ENCODE measurements around the gene SYT2. TPM values are rescaled to one million over a fixed set of nuclear protein-coding genes. Genes with fewer than 3 reads are reported as not detected.
"Not testable (repeated sequence)": the region's sequence is repeated elsewhere in the genome, so short reads cannot be mapped to it uniquely, and the experiment has no call there.

The SYT2 gene
- polyA plus RNA-seq, 2 donors, result 0.01 to 0.04 TPM

DNA sequence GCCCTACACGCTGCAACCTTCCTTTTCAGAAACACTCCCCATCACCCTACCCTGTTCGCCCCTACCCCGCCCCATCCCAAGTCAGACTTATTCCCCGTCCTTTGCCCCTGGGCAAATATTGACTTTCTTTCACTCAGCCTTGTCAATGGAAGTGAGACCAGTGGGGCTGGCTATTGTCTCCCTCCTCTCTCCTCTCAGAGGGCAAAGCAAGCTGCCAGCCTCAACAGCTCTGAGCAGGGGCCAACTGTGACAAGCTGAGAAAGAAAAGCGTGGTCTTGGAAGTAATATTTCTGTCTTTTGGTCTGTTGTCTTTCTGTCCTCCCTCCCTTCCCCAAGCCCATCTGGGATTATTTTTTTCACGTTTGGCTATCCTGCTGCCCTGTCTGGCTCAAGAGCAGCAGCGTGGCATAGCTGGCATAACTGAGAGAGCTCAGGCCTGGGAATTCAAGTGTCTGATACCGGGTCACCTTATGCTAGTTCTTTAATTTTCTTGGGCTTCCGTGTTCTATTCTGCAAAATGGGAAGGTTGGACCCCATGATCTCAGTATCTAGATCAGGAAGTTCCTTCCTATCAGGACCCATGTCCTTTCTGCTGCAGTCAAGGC, 71.5 kb downstream of the SYT2 start:
- Histone ChIP-seq H3K27me3 (ENCODE audit: control insufficient read depth in 1 of 2, insufficient read depth in 2 of 2, low read length in 2 of 2) (peaks cover 0 to 17% of the 10 kb centered on the region in 2 donors), H3K4me1 (ENCODE audit: control insufficient read depth in 2 of 2, insufficient read depth in 2 of 2, low read length in 1 of 2) (peaks cover 0 to 10% of the 10 kb centered on the region in 2 donors)
- not testable (repeated sequence) for H3K4me3 ChIP-seq (ENCODE audit: low read depth in 1 of 2, low read length in 2 of 2); H3K27ac ChIP-seq (ENCODE audit: low read depth in 2 of 2, low read length in 1 of 2); H3K36me3 ChIP-seq (ENCODE audit: control insufficient read depth in 2 of 2, insufficient read depth in 2 of 2, low read length in 1 of 2); H3K9me3 ChIP-seq (ENCODE audit: control insufficient read depth in 2 of 2, insufficient read depth in 1 of 2, low read depth in 1 of 2, low read length in 1 of 2)
- WGBS, 2 donors, result 59 to 72% methylated on average over 9 of the region's 9 CpGs

GRCh38 chr1:202638019-202638700, 72.1 kb downstream of the SYT2 start:
- Histone ChIP-seq H3K36me3 (ENCODE audit: control insufficient read depth in 2 of 2, insufficient read depth in 2 of 2, low read length in 1 of 2) (no peaks in the 10 kb centered on the region), H3K4me3 (ENCODE audit: low read depth in 1 of 2, low read length in 2 of 2) (no peak overlapping the region), H3K27me3 (ENCODE audit: control insufficient read depth in 1 of 2, insufficient read depth in 2 of 2, low read length in 2 of 2) (peaks cover 0 to 13% of the 10 kb centered on the region in 2 donors), H3K27ac (ENCODE audit: low read depth in 2 of 2, low read length in 1 of 2) (no peak overlapping the region), H3K9me3 (ENCODE audit: control insufficient read depth in 2 of 2, insufficient read depth in 1 of 2, low read depth in 1 of 2, low read length in 1 of 2) (no peaks in the 10 kb centered on the region), H3K4me1 (ENCODE audit: control insufficient read depth in 2 of 2, insufficient read depth in 2 of 2, low read length in 1 of 2) (peaks cover 0 to 7% of the 10 kb centered on the region in 2 donors)
- WGBS, 2 donors, result 62 to 70% methylated on average over 7 of the region's 7 CpGs

GRCh38 chr1:202637321-202638018, 72.8 kb downstream of the SYT2 start:
- H3K4me1 ChIP-seq (ENCODE audit: control insufficient read depth in 2 of 2, insufficient read depth in 2 of 2, low read length in 1 of 2); H3K9me3 ChIP-seq (ENCODE audit: control insufficient read depth in 2 of 2, insufficient read depth in 1 of 2, low read depth in 1 of 2, low read length in 1 of 2); H3K36me3 ChIP-seq (ENCODE audit: control insufficient read depth in 2 of 2, insufficient read depth in 2 of 2, low read length in 1 of 2); H3K27me3 ChIP-seq (ENCODE audit: control insufficient read depth in 1 of 2, insufficient read depth in 2 of 2, low read length in 2 of 2); H3K4me3 ChIP-seq (ENCODE audit: low read depth in 1 of 2, low read length in 2 of 2); H3K27ac ChIP-seq (ENCODE audit: low read depth in 2 of 2, low read length in 1 of 2): not testable (repeated sequence)
- 80 to 82% methylated on average over 16 of the region's 16 CpGs for WGBS, 2 donors

DNA sequence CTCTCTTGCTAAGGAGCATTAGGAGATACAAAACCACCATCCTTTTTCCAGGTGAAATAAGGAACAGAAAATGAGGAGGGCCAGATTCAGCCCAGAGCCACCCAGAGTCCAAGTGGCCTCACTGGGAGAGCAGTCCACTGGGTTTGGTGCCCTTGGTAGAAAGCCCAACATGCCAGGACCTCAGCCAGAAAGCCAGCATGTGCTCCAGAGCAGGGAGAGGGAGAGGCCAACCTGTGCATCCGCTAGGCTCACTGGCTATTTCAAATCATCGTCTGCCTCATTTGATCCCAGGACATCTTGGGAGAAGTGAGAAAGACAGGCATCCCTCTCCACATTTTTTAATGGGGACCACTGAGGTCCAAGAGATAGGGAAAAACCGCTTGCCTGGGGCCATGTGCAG, 74.1 kb downstream of the SYT2 start:
- not testable (repeated sequence) for H3K27ac ChIP-seq (ENCODE audit: low read depth in 2 of 2, low read length in 1 of 2); H3K4me3 ChIP-seq (ENCODE audit: low read depth in 1 of 2, low read length in 2 of 2); H3K36me3 ChIP-seq (ENCODE audit: control insufficient read depth in 2 of 2, insufficient read depth in 2 of 2, low read length in 1 of 2); H3K4me1 ChIP-seq (ENCODE audit: control insufficient read depth in 2 of 2, insufficient read depth in 2 of 2, low read length in 1 of 2); H3K9me3 ChIP-seq (ENCODE audit: control insufficient read depth in 2 of 2, insufficient read depth in 1 of 2, low read depth in 1 of 2, low read length in 1 of 2); H3K27me3 ChIP-seq (ENCODE audit: control insufficient read depth in 1 of 2, insufficient read depth in 2 of 2, low read length in 2 of 2)
- WGBS, 2 donors, result 49 to 59% methylated on average over 3 of the region's 3 CpGs

DNA sequence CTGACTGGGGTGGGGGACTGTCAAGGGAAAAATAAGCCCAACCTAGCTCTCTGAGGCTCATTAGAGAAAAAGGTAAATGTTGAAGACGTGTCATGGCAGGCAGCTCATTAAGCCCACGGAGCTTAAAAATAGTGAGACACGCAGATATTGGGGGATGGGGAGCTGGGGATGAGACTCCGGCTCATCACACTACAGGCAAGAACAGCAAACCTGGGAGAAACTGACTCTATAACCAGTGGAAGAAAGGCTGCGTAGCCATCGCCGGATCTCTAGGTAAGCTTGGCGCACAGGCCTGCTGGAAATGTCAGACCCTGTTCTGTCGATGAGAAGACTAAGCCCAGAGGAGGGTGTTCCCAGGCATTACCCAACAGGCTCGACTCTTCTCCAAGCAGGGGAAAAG, 78.0 kb downstream of the SYT2 start:
- no peaks in the 10 kb centered on the region for H3K9me3 ChIP-seq (ENCODE audit: control insufficient read depth in 2 of 2, insufficient read depth in 1 of 2, low read depth in 1 of 2, low read length in 1 of 2)
- H3K27ac ChIP-seq (ENCODE audit: low read depth in 2 of 2, low read length in 1 of 2), result no peak overlapping the region
- no peaks in the 10 kb centered on the region for H3K36me3 ChIP-seq (ENCODE audit: control insufficient read depth in 2 of 2, insufficient read depth in 2 of 2, low read length in 1 of 2)
- H3K27me3 ChIP-seq (ENCODE audit: control insufficient read depth in 1 of 2, insufficient read depth in 2 of 2, low read length in 2 of 2), result no peaks in the 10 kb centered on the region
- H3K4me3 ChIP-seq (ENCODE audit: low read depth in 1 of 2, low read length in 2 of 2), result no peak overlapping the region
- H3K4me1 ChIP-seq (ENCODE audit: control insufficient read depth in 2 of 2, insufficient read depth in 2 of 2, low read length in 1 of 2), result no peaks in the 10 kb centered on the region
- WGBS, 2 donors, result 77 to 84% methylated on average over 10 of the region's 10 CpGs

DNA sequence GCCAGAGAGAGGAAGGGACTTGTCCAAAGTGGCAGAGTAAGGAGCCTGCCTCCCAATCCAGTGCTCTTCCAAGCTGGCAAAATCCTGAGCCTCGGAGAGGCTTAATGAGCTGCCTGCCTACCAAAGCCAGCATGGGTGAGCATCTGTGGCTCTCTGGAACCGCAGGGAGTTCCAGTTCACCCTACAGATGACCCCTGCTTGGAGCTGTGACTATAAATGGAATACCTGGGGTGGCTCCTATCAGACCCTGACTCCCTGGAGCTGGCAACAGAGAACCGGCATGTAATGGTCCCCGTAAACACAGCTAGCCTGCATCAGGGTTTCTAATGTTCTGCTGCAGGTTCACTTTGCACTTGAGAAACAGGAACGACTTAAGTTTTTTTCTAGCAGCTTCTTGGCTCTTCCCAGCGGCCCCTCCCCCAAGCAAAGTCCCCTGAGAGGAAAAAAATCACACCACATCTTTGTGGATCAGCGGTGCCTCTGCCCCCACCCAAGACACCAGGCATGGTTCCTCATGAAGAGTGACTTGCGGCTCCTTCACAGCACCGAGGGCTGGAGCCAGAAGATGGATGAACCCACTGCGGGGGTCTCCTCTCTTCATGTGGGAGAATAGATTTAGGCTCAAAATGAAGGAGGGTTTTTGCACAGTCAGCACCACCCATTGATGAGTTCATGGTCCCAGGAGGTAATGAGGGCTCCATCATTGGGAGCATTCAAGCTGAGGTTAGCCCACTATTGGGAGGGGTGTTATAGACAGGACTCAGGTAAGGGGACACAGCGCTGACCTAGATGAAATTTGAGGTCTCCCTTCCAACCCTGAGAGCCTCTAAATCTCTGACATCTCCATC, 79.0 kb downstream of the SYT2 start:
- Histone ChIP-seq H3K27me3 (ENCODE audit: control insufficient read depth in 1 of 2, insufficient read depth in 2 of 2, low read length in 2 of 2) (no peaks in the 10 kb centered on the region), H3K4me3 (ENCODE audit: low read depth in 1 of 2, low read length in 2 of 2) (no peak overlapping the region), H3K9me3 (ENCODE audit: control insufficient read depth in 2 of 2, insufficient read depth in 1 of 2, low read depth in 1 of 2, low read length in 1 of 2) (no peaks in the 10 kb centered on the region), H3K27ac (ENCODE audit: low read depth in 2 of 2, low read length in 1 of 2) (no peak overlapping the region), H3K4me1 (ENCODE audit: control insufficient read depth in 2 of 2, insufficient read depth in 2 of 2, low read length in 1 of 2) (no peaks in the 10 kb centered on the region), H3K36me3 (ENCODE audit: control insufficient read depth in 2 of 2, insufficient read depth in 2 of 2, low read length in 1 of 2) (no peaks in the 10 kb centered on the region)
- 69% methylated on average over 11 of the region's 11 CpGs for WGBS, 2 donors

DNA sequence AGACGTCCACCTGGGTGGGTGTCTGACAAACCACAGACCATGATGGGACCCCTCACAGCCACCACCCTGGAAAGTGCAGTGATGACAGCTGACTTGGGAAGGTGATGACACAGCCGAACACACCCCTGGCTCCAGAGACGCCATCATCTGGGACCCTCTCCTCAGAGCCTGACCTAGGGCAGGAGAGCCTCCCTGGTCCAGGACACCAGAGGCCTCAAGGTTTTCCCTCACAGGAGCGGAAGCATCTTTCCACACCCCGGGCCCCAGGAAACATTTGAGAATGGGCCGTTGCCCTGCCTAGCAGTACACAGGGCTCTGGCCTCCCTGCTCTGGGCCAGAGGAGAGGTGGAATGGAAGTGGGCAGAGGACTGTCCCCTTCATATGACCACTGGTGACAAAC, 79.7 kb downstream of the SYT2 start:
- no peak overlapping the region for H3K27ac ChIP-seq (ENCODE audit: low read depth in 2 of 2, low read length in 1 of 2)
- no peaks in the 10 kb centered on the region for H3K27me3 ChIP-seq (ENCODE audit: control insufficient read depth in 1 of 2, insufficient read depth in 2 of 2, low read length in 2 of 2)
- H3K9me3 ChIP-seq (ENCODE audit: control insufficient read depth in 2 of 2, insufficient read depth in 1 of 2, low read depth in 1 of 2, low read length in 1 of 2), result no peaks in the 10 kb centered on the region
- peaks cover 0 to 2% of the 10 kb centered on the region in 2 donors for H3K4me1 ChIP-seq (ENCODE audit: control insufficient read depth in 2 of 2, insufficient read depth in 2 of 2, low read length in 1 of 2)
- no peak overlapping the region for H3K4me3 ChIP-seq (ENCODE audit: low read depth in 1 of 2, low read length in 2 of 2)
- H3K36me3 ChIP-seq (ENCODE audit: control insufficient read depth in 2 of 2, insufficient read depth in 2 of 2, low read length in 1 of 2), result no peaks in the 10 kb centered on the region
- WGBS, 2 donors, result 67 to 77% methylated on average over 6 of the region's 6 CpGs

GRCh38 chr1:202630096-202630495, 80.2 kb downstream of the SYT2 start:
- not testable (repeated sequence) for H3K27me3 ChIP-seq (ENCODE audit: control insufficient read depth in 1 of 2, insufficient read depth in 2 of 2, low read length in 2 of 2); H3K4me3 ChIP-seq (ENCODE audit: low read depth in 1 of 2, low read length in 2 of 2); H3K4me1 ChIP-seq (ENCODE audit: control insufficient read depth in 2 of 2, insufficient read depth in 2 of 2, low read length in 1 of 2); H3K27ac ChIP-seq (ENCODE audit: low read depth in 2 of 2, low read length in 1 of 2); H3K36me3 ChIP-seq (ENCODE audit: control insufficient read depth in 2 of 2, insufficient read depth in 2 of 2, low read length in 1 of 2); H3K9me3 ChIP-seq (ENCODE audit: control insufficient read depth in 2 of 2, insufficient read depth in 1 of 2, low read depth in 1 of 2, low read length in 1 of 2)
- WGBS, 2 donors, result 84 to 86% methylated on average over 6 of the region's 6 CpGs

- not testable (repeated sequence) for H3K4me1 ChIP-seq (ENCODE audit: control insufficient read depth in 2 of 2, insufficient read depth in 2 of 2, low read length in 1 of 2); H3K4me3 ChIP-seq (ENCODE audit: low read depth in 1 of 2, low read length in 2 of 2); H3K36me3 ChIP-seq (ENCODE audit: control insufficient read depth in 2 of 2, insufficient read depth in 2 of 2, low read length in 1 of 2); H3K27ac ChIP-seq (ENCODE audit: low read depth in 2 of 2, low read length in 1 of 2); H3K9me3 ChIP-seq (ENCODE audit: control insufficient read depth in 2 of 2, insufficient read depth in 1 of 2, low read depth in 1 of 2, low read length in 1 of 2); H3K27me3 ChIP-seq (ENCODE audit: control insufficient read depth in 1 of 2, insufficient read depth in 2 of 2, low read length in 2 of 2)
- 67 to 75% methylated on average over 2 of the region's 2 CpGs for WGBS, 2 donors
Measured at GRCh38 chr1:202629257-202629811, 80.9 kb downstream of the SYT2 start.
